ENCODE results near the gene AURKAIP1. TPM values are rescaled to one million over a fixed set of nuclear protein-coding genes. Genes with fewer than 3 reads are reported as not detected.
A peak's percentile ranks its signal among the peaks of the same experiment; 100 is the strongest.

The AURKAIP1 gene
- total and polyA plus RNA-seq, 2 of the 13 experiments (the other 11 are each of a cell fraction or from before 2014, with no cell fraction given), result 69.5 to 175 TPM

DNA sequence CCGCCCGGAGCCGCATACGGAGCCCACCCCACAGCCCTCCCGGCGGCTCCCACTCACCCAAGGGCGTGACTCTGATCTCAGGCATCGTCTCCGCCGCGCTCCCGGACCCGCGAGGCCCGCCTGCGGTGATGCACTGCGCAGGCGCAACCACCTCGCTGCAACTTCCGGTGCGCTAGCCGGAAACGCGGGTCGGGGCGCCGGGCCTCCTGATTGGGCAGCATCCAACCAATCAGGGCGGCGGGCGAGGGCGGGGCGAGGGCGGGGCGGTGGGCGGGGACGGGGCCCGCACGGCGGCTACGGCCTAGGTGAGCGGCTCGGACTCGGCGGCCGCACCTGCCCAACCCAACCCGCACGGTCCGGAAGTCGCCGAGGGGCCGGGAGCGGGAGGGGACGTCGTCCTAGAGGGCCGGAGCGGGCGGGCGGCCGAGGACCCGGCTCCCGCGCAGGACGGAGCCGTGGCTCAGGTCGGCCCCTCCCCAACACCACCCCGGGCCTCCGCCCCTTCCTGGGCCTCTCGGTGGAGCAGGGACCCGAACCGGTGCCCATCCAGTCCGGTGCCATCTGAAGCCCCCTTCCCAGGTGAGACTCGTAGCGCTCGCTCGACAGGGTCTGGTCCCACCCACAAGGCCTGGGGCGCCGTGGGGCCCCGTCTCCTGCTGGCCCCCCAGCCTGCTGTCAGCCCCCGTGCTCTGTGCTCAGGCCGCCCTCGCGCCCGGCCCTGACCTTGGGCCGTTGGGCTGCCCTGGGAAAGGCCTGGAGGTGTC, 50.3 kb downstream of the AURKAIP1 start, which contains the start of the genes CPTP and INTS11 (continued):
- TF ChIP-seq PITX1 (CRISPR knock-in tag; IDR thresholded peaks at IDR 0.05), result peak; percentile 56
- 0 out of 2 replicates have a peak, but pooled peaks have one; percentile 4 for TF ChIP-seq BHLHE40 (IDR thresholded peaks at IDR 0.05; ENCODE audit: low read length)
- TF ChIP-seq JUND (CRISPR knock-in tag; IDR thresholded peaks at IDR 0.05), result no peak
- TF ChIP-seq ZSCAN9 (CRISPR knock-in tag; IDR thresholded peaks at IDR 0.05; ENCODE audit: borderline replicate concordance), result no peak
- TF ChIP-seq XBP1 (CRISPR knock-in tag; IDR thresholded peaks at IDR 0.05), result no peak
- TF ChIP-seq SETDB1 (CRISPR knock-in tag; IDR thresholded peaks at IDR 0.05; ENCODE audit: borderline replicate concordance), result no peak
- TF ChIP-seq ZNF333 (CRISPR knock-in tag; IDR thresholded peaks at IDR 0.05; ENCODE audit: borderline replicate concordance), result peak; percentile 86
- TF ChIP-seq ZNF570 (CRISPR knock-in tag; IDR thresholded peaks at IDR 0.05; ENCODE audit: borderline replicate concordance), result no peak
- no peak; the same call in 1 of the 2 replicates for TF ChIP-seq ZNF792 (CRISPR knock-in tag; IDR thresholded peaks at IDR 0.05)
- TF ChIP-seq PAX8 (CRISPR knock-in tag; IDR thresholded peaks at IDR 0.05; ENCODE audit: borderline replicate concordance), result no peak
- no peak for TF ChIP-seq GATA4 (IDR thresholded peaks at IDR 0.05; ENCODE audit: borderline replicate concordance, low read depth)
- TF ChIP-seq ZNF772 (CRISPR knock-in tag; IDR thresholded peaks at IDR 0.05), result peak; percentile 79; the same call in 1 of the 2 replicates
- peak; percentile 50; the same call in 1 of the 2 replicates for TF ChIP-seq PHF20 (CRISPR knock-in tag; IDR thresholded peaks at IDR 0.05)
- no peak for TF ChIP-seq ZC3H4 (CRISPR knock-in tag; IDR thresholded peaks at IDR 0.05; ENCODE audit: borderline replicate concordance)
- no peak for TF ChIP-seq ZNF282 (IDR thresholded peaks at IDR 0.05; ENCODE audit: partially characterized antibody)
- TF ChIP-seq, protein P1, sequence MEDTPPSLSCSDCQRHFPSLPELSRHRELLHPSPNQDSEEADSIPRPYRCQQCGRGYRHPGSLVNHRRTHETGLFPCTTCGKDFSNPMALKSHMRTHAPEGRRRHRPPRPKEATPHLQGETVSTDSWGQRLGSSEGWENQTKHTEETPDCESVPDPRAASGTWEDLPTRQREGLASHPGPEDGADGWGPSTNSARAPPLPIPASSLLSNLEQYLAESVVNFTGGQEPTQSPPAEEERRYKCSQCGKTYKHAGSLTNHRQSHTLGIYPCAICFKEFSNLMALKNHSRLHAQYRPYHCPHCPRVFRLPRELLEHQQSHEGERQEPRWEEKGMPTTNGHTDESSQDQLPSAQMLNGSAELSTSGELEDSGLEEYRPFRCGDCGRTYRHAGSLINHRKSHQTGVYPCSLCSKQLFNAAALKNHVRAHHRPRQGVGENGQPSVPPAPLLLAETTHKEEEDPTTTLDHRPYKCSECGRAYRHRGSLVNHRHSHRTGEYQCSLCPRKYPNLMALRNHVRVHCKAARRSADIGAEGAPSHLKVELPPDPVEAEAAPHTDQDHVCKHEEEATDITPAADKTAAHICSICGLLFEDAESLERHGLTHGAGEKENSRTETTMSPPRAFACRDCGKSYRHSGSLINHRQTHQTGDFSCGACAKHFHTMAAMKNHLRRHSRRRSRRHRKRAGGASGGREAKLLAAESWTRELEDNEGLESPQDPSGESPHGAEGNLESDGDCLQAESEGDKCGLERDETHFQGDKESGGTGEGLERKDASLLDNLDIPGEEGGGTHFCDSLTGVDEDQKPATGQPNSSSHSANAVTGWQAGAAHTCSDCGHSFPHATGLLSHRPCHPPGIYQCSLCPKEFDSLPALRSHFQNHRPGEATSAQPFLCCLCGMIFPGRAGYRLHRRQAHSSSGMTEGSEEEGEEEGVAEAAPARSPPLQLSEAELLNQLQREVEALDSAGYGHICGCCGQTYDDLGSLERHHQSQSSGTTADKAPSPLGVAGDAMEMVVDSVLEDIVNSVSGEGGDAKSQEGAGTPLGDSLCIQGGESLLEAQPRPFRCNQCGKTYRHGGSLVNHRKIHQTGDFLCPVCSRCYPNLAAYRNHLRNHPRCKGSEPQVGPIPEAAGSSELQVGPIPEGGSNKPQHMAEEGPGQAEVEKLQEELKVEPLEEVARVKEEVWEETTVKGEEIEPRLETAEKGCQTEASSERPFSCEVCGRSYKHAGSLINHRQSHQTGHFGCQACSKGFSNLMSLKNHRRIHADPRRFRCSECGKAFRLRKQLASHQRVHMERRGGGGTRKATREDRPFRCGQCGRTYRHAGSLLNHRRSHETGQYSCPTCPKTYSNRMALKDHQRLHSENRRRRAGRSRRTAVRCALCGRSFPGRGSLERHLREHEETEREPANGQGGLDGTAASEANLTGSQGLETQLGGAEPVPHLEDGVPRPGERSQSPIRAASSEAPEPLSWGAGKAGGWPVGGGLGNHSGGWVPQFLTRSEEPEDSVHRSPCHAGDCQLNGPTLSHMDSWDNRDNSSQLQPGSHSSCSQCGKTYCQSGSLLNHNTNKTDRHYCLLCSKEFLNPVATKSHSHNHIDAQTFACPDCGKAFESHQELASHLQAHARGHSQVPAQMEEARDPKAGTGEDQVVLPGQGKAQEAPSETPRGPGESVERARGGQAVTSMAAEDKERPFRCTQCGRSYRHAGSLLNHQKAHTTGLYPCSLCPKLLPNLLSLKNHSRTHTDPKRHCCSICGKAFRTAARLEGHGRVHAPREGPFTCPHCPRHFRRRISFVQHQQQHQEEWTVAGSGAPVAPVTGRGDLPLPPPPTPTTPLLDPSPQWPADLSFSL (CRISPR knock-in tag; IDR thresholded peaks at IDR 0.05), result no peak
- TF ChIP-seq, protein P2, sequence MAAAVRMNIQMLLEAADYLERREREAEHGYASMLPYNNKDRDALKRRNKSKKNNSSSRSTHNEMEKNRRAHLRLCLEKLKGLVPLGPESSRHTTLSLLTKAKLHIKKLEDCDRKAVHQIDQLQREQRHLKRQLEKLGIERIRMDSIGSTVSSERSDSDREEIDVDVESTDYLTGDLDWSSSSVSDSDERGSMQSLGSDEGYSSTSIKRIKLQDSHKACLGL (CRISPR knock-in tag; IDR thresholded peaks at IDR 0.05), result peak; percentile 78; the same call in 1 of the 2 replicates
- TF ChIP-seq, protein P3, sequence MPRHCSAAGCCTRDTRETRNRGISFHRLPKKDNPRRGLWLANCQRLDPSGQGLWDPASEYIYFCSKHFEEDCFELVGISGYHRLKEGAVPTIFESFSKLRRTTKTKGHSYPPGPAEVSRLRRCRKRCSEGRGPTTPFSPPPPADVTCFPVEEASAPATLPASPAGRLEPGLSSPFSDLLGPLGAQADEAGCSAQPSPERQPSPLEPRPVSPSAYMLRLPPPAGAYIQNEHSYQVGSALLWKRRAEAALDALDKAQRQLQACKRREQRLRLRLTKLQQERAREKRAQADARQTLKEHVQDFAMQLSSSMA (CRISPR knock-in tag; IDR thresholded peaks at IDR 0.05), result no peak
- 0 out of 2 replicates have a peak, but pooled peaks have one; percentile 20 for TF ChIP-seq PCBP1 (IDR thresholded peaks at IDR 0.05; ENCODE audit: borderline replicate concordance, low read depth, low read length)
- TF ChIP-seq, protein P4, sequence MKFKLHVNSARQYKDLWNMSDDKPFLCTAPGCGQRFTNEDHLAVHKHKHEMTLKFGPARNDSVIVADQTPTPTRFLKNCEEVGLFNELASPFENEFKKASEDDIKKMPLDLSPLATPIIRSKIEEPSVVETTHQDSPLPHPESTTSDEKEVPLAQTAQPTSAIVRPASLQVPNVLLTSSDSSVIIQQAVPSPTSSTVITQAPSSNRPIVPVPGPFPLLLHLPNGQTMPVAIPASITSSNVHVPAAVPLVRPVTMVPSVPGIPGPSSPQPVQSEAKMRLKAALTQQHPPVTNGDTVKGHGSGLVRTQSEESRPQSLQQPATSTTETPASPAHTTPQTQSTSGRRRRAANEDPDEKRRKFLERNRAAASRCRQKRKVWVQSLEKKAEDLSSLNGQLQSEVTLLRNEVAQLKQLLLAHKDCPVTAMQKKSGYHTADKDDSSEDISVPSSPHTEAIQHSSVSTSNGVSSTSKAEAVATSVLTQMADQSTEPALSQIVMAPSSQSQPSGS (CRISPR knock-in tag; IDR thresholded peaks at IDR 0.05), result no peak
